ENCODE measurements around the gene NPM1. TPM values are rescaled to one million over a fixed set of nuclear protein-coding genes. Genes with fewer than 3 reads are reported as not detected.

NPM1 gene
- total RNA-seq, 1 experiment from 2014 or later: 2,650 TPM

DNA sequence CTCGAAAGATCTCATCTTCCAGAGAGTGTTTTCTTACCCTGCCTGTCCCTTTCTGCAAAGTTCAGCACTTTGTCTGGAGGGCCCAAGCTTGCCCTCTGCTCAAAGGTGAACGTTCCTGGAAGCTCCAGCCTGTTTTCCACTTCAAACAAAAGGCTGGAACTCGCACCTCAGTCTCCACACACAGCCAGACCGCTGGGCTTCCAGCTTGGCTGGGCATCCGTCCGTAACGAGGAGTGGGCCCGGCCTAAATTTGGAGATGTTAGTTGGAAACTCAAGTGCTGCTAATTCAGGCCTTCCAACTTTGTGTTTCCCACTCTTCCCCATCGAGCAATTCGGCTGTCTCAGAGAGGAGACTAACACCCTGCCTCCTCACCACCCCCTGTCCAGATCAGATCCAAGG is 66.9 kb downstream of the NPM1 start:
- in situ Hi-C loops (cut with HindIII; ENCODE audit: low pct_unique_long_range_greater_than_20kb, low sequenced_read_pairs): no loop called here

DNA sequence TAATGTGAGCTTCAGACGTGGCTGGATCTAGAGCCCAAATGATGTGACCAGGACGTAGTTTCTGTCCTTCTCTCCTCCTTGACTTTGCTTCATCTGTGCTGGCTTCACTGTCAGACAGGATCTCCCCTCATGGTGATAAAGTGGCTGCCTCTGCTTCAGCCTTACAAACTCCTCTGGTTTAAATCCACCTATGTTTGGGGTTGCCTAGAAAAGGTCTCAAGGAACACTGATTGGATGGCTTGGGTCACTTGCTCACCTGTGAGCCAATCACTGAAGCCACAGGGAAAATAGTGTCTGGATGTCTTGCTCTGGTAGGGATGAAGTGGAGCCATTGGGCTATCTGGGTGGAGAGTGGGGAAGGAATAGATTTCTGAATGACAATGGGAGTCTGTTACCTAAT is 67.9 kb downstream of the NPM1 start:
- DNase-seq (ENCODE audit: low read depth): no peak
- in situ Hi-C loops (cut with HindIII; ENCODE audit: low pct_unique_long_range_greater_than_20kb, low sequenced_read_pairs): no loop called here

More for the DNA sequence above, 66.9 kb downstream of the NPM1 start:
- DNase-seq (ENCODE audit: low read depth): no peak

DNA sequence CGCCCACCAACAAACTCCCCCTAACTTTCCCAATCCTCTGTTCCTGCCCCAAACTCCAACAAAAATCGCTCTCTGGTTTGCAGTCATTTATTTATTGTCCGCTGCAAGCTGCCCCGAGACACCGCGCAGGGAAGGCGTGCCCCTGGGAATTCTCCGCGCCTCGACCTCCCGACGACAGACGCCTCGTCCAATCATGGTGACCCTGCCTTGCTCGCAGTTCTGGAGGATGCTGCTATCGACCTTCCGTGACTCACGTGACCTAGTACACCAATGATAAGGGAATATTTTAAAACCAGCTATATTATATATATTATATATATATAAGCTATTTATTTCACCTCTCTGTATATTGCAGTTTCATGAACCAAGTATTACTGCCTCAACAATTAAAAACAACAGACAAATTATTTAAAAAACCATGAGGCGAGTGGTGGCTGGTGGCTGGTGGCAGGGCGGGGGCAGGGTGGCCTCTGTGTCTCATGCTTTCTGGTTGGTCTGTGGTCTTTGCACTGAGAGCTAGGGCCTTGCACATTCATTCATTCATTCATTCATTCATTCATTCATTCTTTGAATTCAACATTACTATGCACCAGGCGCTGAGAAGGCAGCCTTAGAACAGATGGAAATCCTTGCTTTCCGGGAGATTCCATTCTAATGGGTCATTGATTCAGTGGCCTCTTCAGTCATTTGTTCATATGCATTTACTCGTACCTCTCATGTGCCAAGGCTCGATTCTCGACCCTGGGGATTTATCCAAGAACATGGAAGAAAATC is 69.7 kb downstream of the NPM1 start:
- in situ Hi-C loops (cut with HindIII; ENCODE audit: low pct_unique_long_range_greater_than_20kb, low sequenced_read_pairs): no loop called here
- DNase-seq (ENCODE audit: low read depth): no peak

DNA sequence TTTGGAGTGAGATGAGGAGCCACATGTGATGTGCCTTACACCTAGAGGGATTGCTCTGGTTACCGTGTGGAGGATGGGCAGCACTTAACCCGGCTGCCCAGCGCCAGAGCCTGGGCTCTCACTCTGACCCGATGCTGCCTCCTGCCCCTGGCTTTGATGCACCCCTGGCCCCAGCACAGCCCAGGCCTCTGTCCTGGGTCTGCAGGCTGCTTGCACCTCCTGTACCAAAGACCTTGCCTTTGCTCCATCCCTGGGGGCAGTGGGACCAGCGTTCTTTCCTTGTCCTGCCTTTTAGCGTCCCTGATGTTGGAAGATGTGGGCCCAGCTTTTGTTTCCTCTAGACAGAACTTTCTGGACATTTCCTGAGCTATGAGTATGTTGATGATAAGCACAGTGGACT is 72.2 kb downstream of the NPM1 start:
- in situ Hi-C loops (cut with HindIII; ENCODE audit: low pct_unique_long_range_greater_than_20kb, low sequenced_read_pairs): no loop called here
- DNase-seq (ENCODE audit: low read depth): no peak

Other genes with a start within 250 kb of the NPM1 start
- not detected in 2 replicates for gene TLX3, start 78.6 kb upstream of the NPM1 start, total RNA-seq (2014; rRNA removed; shearing (Covaris generic); ENCODE audit: low replicate concordance)
- 3.6 and 9.5 TPM in 2 replicates for gene FGF18, start 31.8 kb downstream of the NPM1 start, total RNA-seq (2014; rRNA removed; shearing (Covaris generic); ENCODE audit: low replicate concordance)